Activated CD4-positive, alpha-beta T cell treated with anti-CD3 and anti-CD28 coated beads for 48 hours (primary cell): ENCODE measurements around the gene DEFB131B.
"Not testable (repeated sequence)": the region's sequence is repeated elsewhere in the genome, so short reads cannot be mapped to it uniquely, and the experiment has no call there.

Experiments
- DNase-seq: peaks from one replicate; pipeline ENCODE4 v3.0.0-alpha.2; 2020

The DEFB131B gene

GRCh38 chr11:71911986-71912340 is 33.7 kb downstream of the DEFB131B start:
- DNase-seq: not testable (repeated sequence)

GRCh38 chr11:71913756-71914526 is 35.7 kb downstream of the DEFB131B start:
- DNase-seq: no peak

DNA sequence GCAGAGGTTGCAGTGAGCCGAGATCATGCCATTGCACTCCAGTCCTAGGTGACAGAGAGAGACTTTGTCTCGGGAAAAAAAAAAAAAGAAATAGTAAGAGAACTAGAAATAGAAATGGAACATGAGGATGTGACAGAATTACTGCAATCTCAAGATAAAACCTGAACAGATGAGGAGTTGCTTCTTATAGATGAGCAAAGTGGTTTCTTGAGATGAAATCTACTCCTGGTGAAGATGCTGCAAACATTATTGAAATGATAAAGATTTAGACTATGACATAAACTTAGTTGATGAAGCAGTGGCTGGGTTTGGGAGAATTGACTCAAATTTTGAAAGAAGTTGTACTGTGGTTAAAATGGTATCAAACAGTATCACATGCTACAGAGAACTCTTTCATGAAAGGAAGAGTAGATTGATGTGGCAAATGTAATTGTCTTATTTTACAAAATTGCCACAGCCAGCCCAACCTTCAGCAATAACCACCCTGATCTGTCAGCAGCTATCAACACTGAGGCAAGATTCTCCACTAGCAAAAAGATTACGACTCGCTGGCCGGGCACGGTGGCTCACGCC is 36.5 kb downstream of the DEFB131B start:
- DNase-seq: no peak

- no peak for DNase-seq
These were observed 39.4 kb downstream of the DEFB131B start for GRCh38 chr11:71917646-71918140.

GRCh38 chr11:71927820-71928736 is 49.8 kb downstream of the DEFB131B start, which contains the start of gene XNDC1N:
Gene XNDC1N, minus strand, starts transcription at chr11:71928594. Its CDS starts 5,241 bp downstream, at chr11:71923353.
- peak; percentile 81 for DNase-seq

- peak; percentile 99 for DNase-seq
These were observed 50.6 kb downstream of the DEFB131B start, which contains the start of gene RNF121 for GRCh38 chr11:71928737-71929443. Gene RNF121, plus strand, starts transcription at chr11:71929046. Its CDS starts 16 bp downstream, at chr11:71929062.

DNA sequence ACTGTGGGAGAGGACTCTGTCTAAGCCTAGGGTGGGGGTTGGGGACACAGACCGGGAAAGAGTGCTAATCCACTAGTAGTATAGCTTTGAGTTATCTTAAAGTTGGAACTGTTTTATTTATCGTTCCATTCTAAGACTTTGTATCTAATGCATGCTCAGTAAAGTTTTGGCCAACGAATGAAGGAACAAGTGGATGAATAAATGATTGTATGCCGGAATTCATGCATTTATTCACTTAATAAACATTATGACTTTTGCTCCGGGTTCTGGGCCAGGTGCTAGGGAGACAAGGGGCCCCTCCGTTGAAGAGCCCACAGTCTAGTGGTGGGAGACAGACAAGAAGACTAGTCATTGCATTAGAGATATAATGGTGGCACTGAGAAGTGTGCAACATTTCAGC is 51.2 kb downstream of the DEFB131B start:
- DNase-seq: no peak

- DNase-seq: peak; percentile 31
These were observed 52.4 kb downstream of the DEFB131B start for GRCh38 chr11:71930556-71931244.

DNA sequence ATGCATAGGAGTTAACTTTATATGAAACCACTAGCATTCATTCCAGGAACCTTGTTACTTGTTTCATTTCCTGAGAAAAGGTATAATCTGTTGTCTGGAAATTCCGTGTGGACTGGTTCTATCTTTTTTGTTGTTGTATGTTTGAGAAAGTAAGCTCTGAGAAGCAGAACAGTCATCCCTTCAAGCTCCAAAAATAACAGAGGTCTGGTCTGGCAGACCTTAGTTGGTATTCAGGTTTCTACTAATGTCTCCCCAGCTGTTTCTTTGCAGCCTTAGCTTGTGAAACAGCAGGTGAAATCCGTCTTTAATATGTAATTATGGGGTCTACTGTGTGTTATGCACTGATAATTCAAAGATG is 53.0 kb downstream of the DEFB131B start:
- DNase-seq: no peak

DNA sequence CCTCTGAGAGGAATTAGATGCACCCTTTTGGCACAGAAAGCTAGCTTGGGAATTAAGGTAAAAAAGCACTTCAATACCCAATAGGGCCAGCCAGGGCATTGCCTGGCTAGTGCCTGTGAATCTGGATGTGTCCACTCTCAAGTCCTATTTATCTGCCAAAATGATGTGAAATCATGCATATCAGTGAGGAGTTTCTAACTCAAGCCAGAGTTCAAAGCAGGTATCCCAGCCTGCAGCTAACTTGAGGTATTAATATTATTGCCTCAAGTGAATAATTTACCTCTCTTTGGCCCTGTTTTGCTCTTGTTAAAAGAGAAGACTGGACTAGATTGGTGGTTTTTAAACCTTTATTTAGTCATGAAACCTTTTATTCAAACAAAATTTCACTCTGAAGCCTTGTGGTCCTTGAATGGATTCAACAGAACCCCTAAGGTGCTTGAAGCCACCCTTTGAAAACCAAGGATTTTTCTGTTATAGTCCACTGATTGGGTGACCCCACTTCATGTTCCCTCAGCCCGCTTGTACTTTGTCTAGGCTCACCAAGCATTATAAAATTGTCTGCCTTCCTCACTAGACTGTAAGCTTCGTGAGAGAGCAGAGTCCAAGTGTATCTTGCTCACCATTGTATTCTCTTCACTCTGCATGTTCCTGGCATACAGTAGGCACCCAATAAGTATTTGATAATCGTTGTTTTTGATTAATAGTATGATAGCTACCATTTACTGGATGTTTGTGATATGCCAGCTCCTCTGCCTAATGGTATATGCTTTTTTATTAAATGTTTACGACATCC is 55.1 kb downstream of the DEFB131B start:
- DNase-seq: no peak
